ENCODE measurements around the gene ASPG. TPM values are rescaled to one million over a fixed set of nuclear protein-coding genes. Genes with fewer than 3 reads are reported as not detected.

ASPG gene
- total RNA-seq, 1 experiment from 2014 or later, result not detected

- in situ Hi-C loops (cut with HindIII; ENCODE audit: low pct_unique_long_range_greater_than_20kb, low sequenced_read_pairs), result no loop called here
- H3K4me1 ChIP-seq (ENCODE audit: control insufficient read depth, insufficient read depth, low read length), result no peaks in the 10 kb centered on the region
- H3K27me3 ChIP-seq (ENCODE audit: control insufficient read depth, insufficient read depth, low read length), result no peaks in the 10 kb centered on the region
- no peak overlapping the region for H3K27ac ChIP-seq (ENCODE audit: low read length)
- H3K4me3 ChIP-seq (ENCODE audit: low read depth in 2 of 2, low read length in 2 of 2), result no peak overlapping the region
- TF ChIP-seq TCF7L2 (IDR thresholded peaks at IDR 0.05; ENCODE audit: low read depth, low read length) (no peak), SIN3A (IDR thresholded peaks at IDR 0.05; ENCODE audit: borderline replicate concordance, insufficient read depth, low read depth, low read length) (no peak)
- H3K9me3 ChIP-seq (ENCODE audit: control insufficient read depth, insufficient read depth, low read depth, low read length), result no peaks in the 10 kb centered on the region
- BruUV-seq (replicated peaks), result no TSS peak
- H3K36me3 ChIP-seq (ENCODE audit: control insufficient read depth, insufficient read depth, low read length), result no peaks in the 10 kb centered on the region
- intact Hi-C loops (cut with micrococcal nuclease; ENCODE audit: unreplicated experiment), result no loop called here
- no peak for DNase-seq (ENCODE audit: low read depth, low spot score)
- POLR2A ChIA-PET, result interaction anchor here (0.7 kb wide), 1 partner anchor 95 kb away, joined by 5 read pairs; no protein-coding TSS in a partner anchor
- CTCF ChIA-PET, result no interaction called here
- ATAC-seq, result no peak
Measured at GRCh38 chr14:104051092-104051813, 34.2 kb upstream of the ASPG start.

- H3K36me3 ChIP-seq (ENCODE audit: control insufficient read depth, insufficient read depth, low read length), result no peaks in the 10 kb centered on the region
- ChIA-PET CTCF (no interaction called here), POLR2A (no interaction called here)
- TF ChIP-seq, protein P1, sequence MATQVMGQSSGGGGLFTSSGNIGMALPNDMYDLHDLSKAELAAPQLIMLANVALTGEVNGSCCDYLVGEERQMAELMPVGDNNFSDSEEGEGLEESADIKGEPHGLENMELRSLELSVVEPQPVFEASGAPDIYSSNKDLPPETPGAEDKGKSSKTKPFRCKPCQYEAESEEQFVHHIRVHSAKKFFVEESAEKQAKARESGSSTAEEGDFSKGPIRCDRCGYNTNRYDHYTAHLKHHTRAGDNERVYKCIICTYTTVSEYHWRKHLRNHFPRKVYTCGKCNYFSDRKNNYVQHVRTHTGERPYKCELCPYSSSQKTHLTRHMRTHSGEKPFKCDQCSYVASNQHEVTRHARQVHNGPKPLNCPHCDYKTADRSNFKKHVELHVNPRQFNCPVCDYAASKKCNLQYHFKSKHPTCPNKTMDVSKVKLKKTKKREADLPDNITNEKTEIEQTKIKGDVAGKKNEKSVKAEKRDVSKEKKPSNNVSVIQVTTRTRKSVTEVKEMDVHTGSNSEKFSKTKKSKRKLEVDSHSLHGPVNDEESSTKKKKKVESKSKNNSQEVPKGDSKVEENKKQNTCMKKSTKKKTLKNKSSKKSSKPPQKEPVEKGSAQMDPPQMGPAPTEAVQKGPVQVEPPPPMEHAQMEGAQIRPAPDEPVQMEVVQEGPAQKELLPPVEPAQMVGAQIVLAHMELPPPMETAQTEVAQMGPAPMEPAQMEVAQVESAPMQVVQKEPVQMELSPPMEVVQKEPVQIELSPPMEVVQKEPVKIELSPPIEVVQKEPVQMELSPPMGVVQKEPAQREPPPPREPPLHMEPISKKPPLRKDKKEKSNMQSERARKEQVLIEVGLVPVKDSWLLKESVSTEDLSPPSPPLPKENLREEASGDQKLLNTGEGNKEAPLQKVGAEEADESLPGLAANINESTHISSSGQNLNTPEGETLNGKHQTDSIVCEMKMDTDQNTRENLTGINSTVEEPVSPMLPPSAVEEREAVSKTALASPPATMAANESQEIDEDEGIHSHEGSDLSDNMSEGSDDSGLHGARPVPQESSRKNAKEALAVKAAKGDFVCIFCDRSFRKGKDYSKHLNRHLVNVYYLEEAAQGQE (IDR thresholded peaks at IDR 0.05; ENCODE audit: insufficient read depth in 1 of 2, low read depth in 2 of 2, low read length in 1 of 2), result no peak
- TF ChIP-seq POLR2AphosphoS5 (IDR thresholded peaks at IDR 0.05; ENCODE audit: low read depth, low read length) (no peak), SIN3A (IDR thresholded peaks at IDR 0.05; ENCODE audit: borderline replicate concordance, insufficient read depth, low read depth, low read length) (no peak), TCF7L2 (IDR thresholded peaks at IDR 0.05; ENCODE audit: low read depth, low read length) (no peak)
- TF ChIP-seq, protein P2, sequence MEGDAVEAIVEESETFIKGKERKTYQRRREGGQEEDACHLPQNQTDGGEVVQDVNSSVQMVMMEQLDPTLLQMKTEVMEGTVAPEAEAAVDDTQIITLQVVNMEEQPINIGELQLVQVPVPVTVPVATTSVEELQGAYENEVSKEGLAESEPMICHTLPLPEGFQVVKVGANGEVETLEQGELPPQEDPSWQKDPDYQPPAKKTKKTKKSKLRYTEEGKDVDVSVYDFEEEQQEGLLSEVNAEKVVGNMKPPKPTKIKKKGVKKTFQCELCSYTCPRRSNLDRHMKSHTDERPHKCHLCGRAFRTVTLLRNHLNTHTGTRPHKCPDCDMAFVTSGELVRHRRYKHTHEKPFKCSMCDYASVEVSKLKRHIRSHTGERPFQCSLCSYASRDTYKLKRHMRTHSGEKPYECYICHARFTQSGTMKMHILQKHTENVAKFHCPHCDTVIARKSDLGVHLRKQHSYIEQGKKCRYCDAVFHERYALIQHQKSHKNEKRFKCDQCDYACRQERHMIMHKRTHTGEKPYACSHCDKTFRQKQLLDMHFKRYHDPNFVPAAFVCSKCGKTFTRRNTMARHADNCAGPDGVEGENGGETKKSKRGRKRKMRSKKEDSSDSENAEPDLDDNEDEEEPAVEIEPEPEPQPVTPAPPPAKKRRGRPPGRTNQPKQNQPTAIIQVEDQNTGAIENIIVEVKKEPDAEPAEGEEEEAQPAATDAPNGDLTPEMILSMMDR (IDR thresholded peaks at IDR 0.05), result no peak
- ATAC-seq, result no peak
- no peak overlapping the region for H3K27ac ChIP-seq (ENCODE audit: low read length)
- no TSS peak for BruUV-seq (replicated peaks)
- 0 out of 2 replicates have a peak, but pooled peaks cover 3% of the 10 kb centered on the region for H3K27me3 ChIP-seq (ENCODE audit: control insufficient read depth, insufficient read depth, low read length)
- in situ Hi-C loops (cut with HindIII; ENCODE audit: low pct_unique_long_range_greater_than_20kb, low sequenced_read_pairs), result no loop called here
- no peaks in the 10 kb centered on the region for H3K4me1 ChIP-seq (ENCODE audit: control insufficient read depth, insufficient read depth, low read length)
- DNase-seq (ENCODE audit: low read depth, low spot score), result no peak
- no peak overlapping the region for H3K4me3 ChIP-seq (ENCODE audit: low read depth in 2 of 2, low read length in 2 of 2)
- intact Hi-C loops (cut with micrococcal nuclease; ENCODE audit: unreplicated experiment), result no loop called here
- no peaks in the 10 kb centered on the region for H3K9me3 ChIP-seq (ENCODE audit: control insufficient read depth, insufficient read depth, low read depth, low read length)
Measured at GRCh38 chr14:104054222-104054905, 31.1 kb upstream of the ASPG start.

DNA sequence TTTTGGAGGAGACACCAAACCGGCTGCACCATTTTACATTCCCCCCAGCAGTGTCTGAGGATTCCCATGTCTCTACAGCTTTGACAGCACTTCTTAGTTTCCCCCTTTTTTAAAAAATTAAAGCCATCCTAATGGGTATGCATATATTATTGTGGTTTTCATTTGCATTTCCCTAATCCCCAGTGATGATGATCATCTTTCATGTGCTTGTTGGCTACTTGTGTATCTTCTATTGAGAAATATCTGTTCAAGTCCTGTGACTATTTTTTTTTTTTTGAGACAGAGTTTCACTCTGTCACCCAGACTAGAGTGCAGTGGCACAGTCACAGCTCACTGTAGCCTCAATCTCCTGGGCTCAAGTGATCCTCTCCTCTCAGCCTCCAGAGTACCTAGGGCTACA, 23.2 kb upstream of the ASPG start:
- no peaks in the 10 kb centered on the region for H3K4me1 ChIP-seq (ENCODE audit: control insufficient read depth, insufficient read depth, low read length)
- BruUV-seq (replicated peaks), result no TSS peak
- no peaks in the 10 kb centered on the region for H3K27me3 ChIP-seq (ENCODE audit: control insufficient read depth, insufficient read depth, low read length)
- TF ChIP-seq SIN3A (IDR thresholded peaks at IDR 0.05; ENCODE audit: borderline replicate concordance, insufficient read depth, low read depth, low read length) (no peak), TCF7L2 (IDR thresholded peaks at IDR 0.05; ENCODE audit: low read depth, low read length) (no peak), POLR2AphosphoS5 (IDR thresholded peaks at IDR 0.05; ENCODE audit: low read depth, low read length) (no peak)
- TF ChIP-seq, protein P1 (IDR thresholded peaks at IDR 0.05; ENCODE audit: insufficient read depth in 1 of 2, low read depth in 2 of 2, low read length in 1 of 2), result no peak
- TF ChIP-seq, protein P2 (IDR thresholded peaks at IDR 0.05), result no peak
- DNase-seq (ENCODE audit: low read depth, low spot score) (no peak), ATAC-seq (no peak)
- no peaks in the 10 kb centered on the region for H3K9me3 ChIP-seq (ENCODE audit: control insufficient read depth, insufficient read depth, low read depth, low read length)
- in situ Hi-C loops (cut with HindIII; ENCODE audit: low pct_unique_long_range_greater_than_20kb, low sequenced_read_pairs) (no loop called here), intact Hi-C loops (cut with micrococcal nuclease; ENCODE audit: unreplicated experiment) (no loop called here)
- ChIA-PET CTCF (no interaction called here), POLR2A (no interaction called here)
- no peak overlapping the region for H3K27ac ChIP-seq (ENCODE audit: low read length)
- no peaks in the 10 kb centered on the region for H3K36me3 ChIP-seq (ENCODE audit: control insufficient read depth, insufficient read depth, low read length)
- no peak overlapping the region for H3K4me3 ChIP-seq (ENCODE audit: low read depth in 2 of 2, low read length in 2 of 2)

Measured in Panc1 (cell line).